H1 (cell line): ENCODE results near the gene GPRASP2. TPM values are rescaled to one million over a fixed set of nuclear protein-coding genes. Genes with fewer than 3 reads are reported as not detected.

Experiments used
- CTCF ChIA-PET: fragments of 300-600 bp; sonication (Branson Sonifier 250); formaldehyde crosslinking; loops from one replicate; lab custom pipeline; 2021; ENCODE audit not compliant: partially characterized antibody; lab: Charles Lee
- POLR2A ChIA-PET: fragments of 300-600 bp; sonication (Branson Sonifier 250); formaldehyde crosslinking; loops from one replicate; lab custom pipeline; 2021; ENCODE audit warnings: inconsistent platforms; ENCODE audit not compliant: partially characterized antibody; lab: Charles Lee
- DNase-seq, 2 experiments: peaks; one replicate each; pipeline versions ENCODE4 v3.0.0 to v3.0.0-alpha.2; 2010 to 2022; ENCODE audit warnings: low spot score in 2 of 2, low read depth in 1 of 2, mixed read lengths in 1 of 2
- FAIRE-seq: peaks from 2 replicates; lab custom pipeline; 2011; peaks lifted over from hg19 to GRCh38; lab: Jason Lieb, UNC
- H2AFZ ChIP-seq: 2 replicates; pipeline ENCODE4 v1.8.1; 2012; ENCODE audit warnings: low read length, inconsistent platforms
- H2AK5ac ChIP-seq: 2 replicates; pipeline ENCODE4 v1.6.1; 2013; ENCODE audit warnings: low read depth, low read length
- H2BK120ac ChIP-seq: replicated peaks from 2 replicates; pipeline ENCODE3; 2013; ENCODE audit warnings: low read depth, low read length, inconsistent platforms
- H2BK12ac ChIP-seq: 2 replicates; pipeline ENCODE4 v1.6.1; 2013; ENCODE audit warnings: low read depth, low read length
- H2BK15ac ChIP-seq: 2 replicates; pipeline ENCODE4 v1.6.1; 2013; ENCODE audit warnings: low read length
- H2BK20ac ChIP-seq: 2 replicates; pipeline ENCODE4 v1.6.1; 2013; ENCODE audit warnings: low read length
- H2BK5ac ChIP-seq: 2 replicates; pipeline ENCODE4 v1.6.1; 2013; ENCODE audit warnings: low read depth, low read length
- H3K14ac ChIP-seq: 2 replicates; pipeline ENCODE4 v1.6.1; 2013; ENCODE audit warnings: inconsistent platforms; ENCODE audit not compliant: insufficient read length
- H3K18ac ChIP-seq: 2 replicates; pipeline ENCODE4 v1.6.1; 2013; ENCODE audit warnings: low read length; ENCODE audit errors: extremely low read depth
- H3K23ac ChIP-seq: 2 replicates; pipeline ENCODE4 v1.6.1; 2013; ENCODE audit warnings: inconsistent platforms; ENCODE audit not compliant: insufficient read length
- H3K23me2 ChIP-seq: 2 replicates; pipeline ENCODE4 v1.6.1; 2013; ENCODE audit warnings: low read depth, low read length
- H3K27ac ChIP-seq: 2 replicates; pipeline ENCODE4 v1.6.1; 2011; ENCODE audit warnings: low read depth, low read length, inconsistent platforms
- H3K27me3 ChIP-seq, 4 experiments: replicated peaks in 1 of 4; 1 replicate in 1 of 4; 2 replicates in 3 of 4; pipeline versions ENCODE4 v1.6.1 to v1.8.1; 2011 to 2013; ENCODE audit warnings: low read length in 3 of 4, mild to moderate bottlenecking in 3 of 4, inconsistent platforms in 2 of 4, mixed read lengths in 2 of 4, moderate library complexity in 1 of 4; ENCODE audit not compliant: control insufficient read depth in 3 of 4, insufficient read depth in 3 of 4; ENCODE audit errors: extremely low read depth in 1 of 4
- H3K36me3 ChIP-seq, 4 experiments: 2 replicates each; pipeline versions ENCODE4 v1.6.1 to v1.8.1; 2011 to 2013; ENCODE audit warnings: mild to moderate bottlenecking in 4 of 4, low read length in 3 of 4, moderate library complexity in 2 of 4, control low read depth in 1 of 4, inconsistent platforms in 1 of 4; ENCODE audit not compliant: insufficient read depth in 4 of 4, control insufficient read depth in 2 of 4
- H3K4ac ChIP-seq: replicated peaks from 2 replicates; pipeline ENCODE3; 2013; ENCODE audit warnings: low read length, low read depth, mixed read lengths, inconsistent platforms; ENCODE audit not compliant: insufficient read length
- H3K4me1 ChIP-seq, 4 experiments: replicated peaks in 1 of 4; 1 replicate in 1 of 4; 2 replicates in 3 of 4; pipeline versions ENCODE4 v1.6.1 to v1.8.1; 2011 to 2013; ENCODE audit warnings: low read length in 3 of 4, inconsistent platforms in 2 of 4, mixed read lengths in 1 of 4; ENCODE audit not compliant: insufficient read depth in 4 of 4, control insufficient read depth in 3 of 4
- H3K4me2 ChIP-seq, 2 experiments: 2 replicates each; pipeline versions ENCODE4 v1.6.1 to v1.8.1; 2011 to 2013; ENCODE audit warnings: low read depth in 2 of 2, low read length in 2 of 2, control low read depth in 1 of 2, inconsistent platforms in 1 of 2, mild to moderate bottlenecking in 1 of 2; ENCODE audit not compliant: insufficient read depth in 1 of 2
- H3K4me3 ChIP-seq, 4 experiments: fragments of 200-600, 300-600 bp in 1 of 4; sonication (generic), shearing (Covaris generic), sonication (Bioruptor Twin) in 1 of 4; 2 replicates each; pipeline versions ENCODE4 v1.5.1 to v1.8.1; 2011 to 2016; ENCODE audit warnings: low read length in 4 of 4, low read depth in 3 of 4, control low read depth in 2 of 4, inconsistent platforms in 2 of 4, mild to moderate bottlenecking in 2 of 4, mixed read lengths in 1 of 4, moderate library complexity in 1 of 4; ENCODE audit not compliant: insufficient read depth in 2 of 4; ENCODE audit errors: extremely low read depth in 1 of 4
- H3K56ac ChIP-seq: replicated peaks from 2 replicates; pipeline ENCODE3; 2013; ENCODE audit warnings: low read depth, mild to moderate bottlenecking, mixed read lengths, low read length, inconsistent platforms; ENCODE audit not compliant: insufficient read length
- H3K79me1 ChIP-seq: 2 replicates; pipeline ENCODE4 v1.6.1; 2013; ENCODE audit warnings: low read depth, low read length, control low read depth
- H3K79me2 ChIP-seq, 2 experiments: 2 replicates each; pipeline versions ENCODE4 v1.6.1 to v1.8.1; 2012 to 2013; ENCODE audit warnings: low read length in 2 of 2, mild to moderate bottlenecking in 2 of 2, inconsistent platforms in 1 of 2; ENCODE audit not compliant: insufficient read depth in 2 of 2, control insufficient read depth in 1 of 2
- H3K9ac ChIP-seq, 4 experiments: replicated peaks in 1 of 4; 1 replicate in 1 of 4; 2 replicates in 3 of 4; pipeline versions ENCODE4 v1.6.1 to v1.8.1; 2011 to 2013; ENCODE audit warnings: low read depth in 3 of 4, low read length in 3 of 4, control low read depth in 2 of 4, mild to moderate bottlenecking in 2 of 4, moderate library complexity in 2 of 4, inconsistent platforms in 1 of 4; ENCODE audit errors: extremely low read depth in 1 of 4
- H3K9me3 ChIP-seq, 2 experiments: 2 replicates each; pipeline versions ENCODE4 v1.6.1 to v1.8.1; 2012 to 2013; ENCODE audit warnings: mild to moderate bottlenecking in 2 of 2, moderate library complexity in 2 of 2, control low read depth in 1 of 2, inconsistent platforms in 1 of 2, low read depth in 1 of 2, low read length in 1 of 2, mixed read lengths in 1 of 2; ENCODE audit not compliant: insufficient read depth in 2 of 2
- H4K20me1 ChIP-seq, 2 experiments: replicated peaks in 1 of 2; 2 replicates each; pipeline versions ENCODE3 to v1.8.1; 2011 to 2013; ENCODE audit warnings: inconsistent platforms in 2 of 2, low read length in 2 of 2, mild to moderate bottlenecking in 1 of 2; ENCODE audit not compliant: insufficient read depth in 2 of 2, control insufficient read depth in 1 of 2
- H4K5ac ChIP-seq: 2 replicates; pipeline ENCODE4 v1.6.1; 2013; ENCODE audit warnings: low read length, low read depth, mixed read lengths, inconsistent platforms; ENCODE audit not compliant: insufficient read length
- H4K8ac ChIP-seq: 2 replicates; pipeline ENCODE4 v1.8.0; 2013; ENCODE audit warnings: mild to moderate bottlenecking, moderate library complexity, low read length, inconsistent platforms; ENCODE audit not compliant: insufficient read depth; ENCODE audit errors: extremely low read depth
- H4K91ac ChIP-seq: replicated peaks from 2 replicates; pipeline ENCODE3; 2013; ENCODE audit warnings: low read length, mixed read lengths, inconsistent platforms; ENCODE audit not compliant: insufficient read length
- ASH2L ChIP-seq: fragments of 200-600, 300-600 bp; sonication (generic); IDR thresholded peaks from one replicate; pipeline ENCODE4 v1.7.1; 2017; ENCODE audit warnings: low read length
- ATF3 ChIP-seq: IDR thresholded peaks from 2 replicates; pipeline ENCODE4 v1.6.1; 2011; ENCODE audit warnings: low read depth, mild to moderate bottlenecking, low read length; ENCODE audit not compliant: insufficient read depth
- CBX5 ChIP-seq: fragments of 300-800, 300-1000 bp; sonication (generic); IDR thresholded peaks from 2 replicates; pipeline ENCODE4 v1.7.1; 2016; ENCODE audit warnings: antibody characterized with exemption, low read length, low read depth
- CHD1 ChIP-seq: IDR thresholded peaks from 2 replicates; pipeline ENCODE4 v1.6.1; 2012; ENCODE audit warnings: low read depth, low read length, improper control_type of control experiment
- FOSL1 ChIP-seq: IDR thresholded peaks from 2 replicates; pipeline ENCODE4 v1.6.1; 2011; ENCODE audit warnings: mild to moderate bottlenecking, low read depth, low read length, moderate library complexity; ENCODE audit not compliant: insufficient read depth
- JUND ChIP-seq: IDR thresholded peaks from 2 replicates; pipeline ENCODE4 v1.6.1; 2011; ENCODE audit warnings: mild to moderate bottlenecking, improper control_type of control experiment, low read length
- MAFK ChIP-seq: IDR thresholded peaks from 2 replicates; pipeline ENCODE4 v1.6.1; 2012; ENCODE audit warnings: low read depth, mild to moderate bottlenecking, improper control_type of control experiment, low read length
- POLR2A ChIP-seq, 2 experiments: IDR thresholded peaks; 1 replicate in 1 of 2; 2 replicates in 1 of 2; pipeline ENCODE4 v1.6.1; 2011; ENCODE audit warnings: low read depth in 2 of 2, low read length in 2 of 2, mild to moderate bottlenecking in 2 of 2; ENCODE audit errors: control extremely low read depth in 1 of 2
- SIN3A ChIP-seq, 2 experiments: IDR thresholded peaks in 1 of 2; conservative IDR thresholded peaks in 1 of 2; 2 replicates each; pipeline ENCODE4 v1.6.1; 2011 to 2012; ENCODE audit warnings: low read length in 2 of 2, improper control_type of control experiment in 1 of 2, low read depth in 1 of 2, mild to moderate bottlenecking in 1 of 2
- SP4 ChIP-seq: IDR thresholded peaks from 2 replicates; pipeline ENCODE4 v1.6.1; 2012; ENCODE audit warnings: low read length, inconsistent platforms
- SRF ChIP-seq: IDR thresholded peaks from 2 replicates; pipeline ENCODE4 v1.6.1; 2011; ENCODE audit warnings: mild to moderate bottlenecking, low read depth, low read length, moderate library complexity
- YY1 ChIP-seq: IDR thresholded peaks from 2 replicates; pipeline ENCODE4 v1.6.1; 2011; ENCODE audit warnings: low read depth, mild to moderate bottlenecking, low read length
- WGBS, 2 experiments: shearing (Covaris generic) in 1 of 2; methylation state at CpG; one replicate each; pipeline versions ENCODE4 v1.1.6 to v1.1.7; 2013 to 2015; ENCODE audit warnings: low lambda C conversion rate in 2 of 2, mixed read lengths in 2 of 2, inconsistent platforms in 1 of 2, low coverage in 1 of 2, missing lambda C conversion rate in 1 of 2; ENCODE audit not compliant: insufficient replicate concordance in 2 of 2, insufficient coverage in 1 of 2, insufficient read length in 1 of 2; ENCODE audit errors: extremely low coverage in 1 of 2, missing lambda C conversion rate in 1 of 2; 5-methylcytosine and 5-hydroxymethylcytosine counted together
- polyA plus RNA-seq, 7 experiments: library from polyadenylated mRNA; depleted of rRNA in 3 of 7; stranded (reverse) in 5 of 7; unstranded in 2 of 7; fragments of >200 nt in 5 of 7; fragments of 200-250 nt in 2 of 7; gene quantifications; 1 replicate in 5 of 7; 2 replicates in 1 of 7; 4 replicates in 1 of 7; pipeline versions ENCODE4 v1.2.1 to v1.2.3, GENCODE V29; 2011 to 2013; ENCODE audit warnings: missing spikeins in 2 of 7, mixed read lengths in 2 of 7
- total RNA-seq: library from RNA; stranded (reverse); fragmentation: NEBNext Ultra II Directional; extraction: Animal tissue kit (Norgen Biotek cat#: 25700); gene quantifications from 2 replicates; pipeline ENCODE4 v1.2.1, GENCODE V29; 2021

Gene GPRASP2
- total and polyA plus RNA-seq, 2 of the 8 experiments (the other 6 are each of a cell fraction or from before 2014, with no cell fraction given) = 8.0 to 15.7 TPM

- peak in 1 of 2 experiments; percentile 74 for DNase-seq
- no peak for TF ChIP-seq MAFK
- TF ChIP-seq POLR2A (IDR thresholded peaks at IDR 0.05; ENCODE audit: control extremely low read depth in 1 of 2, low read depth in 2 of 2, low read length in 2 of 2) = peak in 1 of 2 experiments; percentile 61; a peak in 2 of 3 replicates
- TF ChIP-seq SIN3A (conservative IDR thresholded peaks at IDR 0.05 in 1 of 2, IDR thresholded peaks at IDR 0.05 in 1 of 2; ENCODE audit: low read depth in 1 of 2, low read length in 2 of 2) = peak; percentile 96 to 98
- TF ChIP-seq CBX5 = no peak
- no peak for TF ChIP-seq ASH2L
- TF ChIP-seq YY1 = no peak
- TF ChIP-seq JUND = no peak
- peak; percentile 98 for TF ChIP-seq ATF3
- TF ChIP-seq SRF = no peak
- peak; percentile 98 for TF ChIP-seq SP4
- TF ChIP-seq CHD1 = no peak
- TF ChIP-seq FOSL1 = no peak
These were observed 8.3 kb downstream of the GPRASP2 start, which contains the start of gene GPRASP3 for GRCh38 chrX:102720237-102721168. Gene GPRASP3, plus strand, starts transcription at chrX:102720743. Its CDS starts 28,253 bp downstream, at chrX:102748996.

More at GRCh38 chrX:102720237-102721168, 8.3 kb downstream of the GPRASP2 start, which contains the start of gene GPRASP3:
- Histone ChIP-seq H4K91ac (no peak within 1 kb of the TSS), H2BK20ac (no peak within 1 kb of the TSS), H3K18ac (no peak within 1 kb of the TSS), H2AK5ac (no peak within 1 kb of the TSS), H2AFZ (peak within 1 kb of the TSS; percentile 96), H3K23ac (no peak within 1 kb of the TSS), H3K79me2 (no peaks in the 10 kb centered on the region), H2BK12ac (no peak within 1 kb of the TSS), H3K56ac (no peak within 1 kb of the TSS), H4K8ac (peak within 1 kb of the TSS; percentile 93), H3K4me2 (peak within 1 kb of the TSS; percentile 81 to 83), H3K27ac (no peak within 1 kb of the TSS), H2BK15ac (no peak within 1 kb of the TSS), H3K4ac (no peak within 1 kb of the TSS), H2BK120ac (no peak within 1 kb of the TSS), H3K4me1 (peaks cover 0 to 5% (median under 1%) of the 10 kb centered on the region in 4 experiments; a peak in 1 of 7 replicates), H3K36me3 (no peaks in the 10 kb centered on the region), H3K79me1 (no peaks in the 10 kb centered on the region), H4K20me1 (no peaks in the 10 kb centered on the region), H3K23me2 (peaks cover 4% of the 10 kb centered on the region; the same call in 1 of the 2 replicates), H3K27me3 (no peaks in the 10 kb centered on the region), H2BK5ac (no peak within 1 kb of the TSS), H3K4me3 (peak within 1 kb of the TSS; percentile 36 to 72 (median 54)), H3K14ac (no peak within 1 kb of the TSS), H4K5ac (no peak within 1 kb of the TSS), H3K9me3 (no peaks in the 10 kb centered on the region), H3K9ac (peak within 1 kb of the TSS; percentile 13 to 91 (median 51))
- no peak for FAIRE-seq
- ChIA-PET CTCF (interaction anchor here (1.0 kb wide), 1 partner anchor 115 kb away, joined by 3 read pairs; no protein-coding TSS in a partner anchor), POLR2A (interaction anchor here (0.8 to 1.6 kb wide), 2 partner anchors 10 to 12 kb away, joined by 3 to 10 read pairs; no protein-coding TSS in a partner anchor)
- whole genome bisulfite sequencing, 2 experiments = 8% methylated on average over 31 of the region's 31 CpGs; no CpG with 5 or more reads in 1 of the 2 experiments
